HAP-1 (cell line): ENCODE data around the gene SNX7.

Experiments used
- DNase-seq, 2 experiments: peaks; one replicate each; pipeline ENCODE4 v3.0.0-alpha.2; 2016 to 2020; ENCODE audit warnings: low spot score in 2 of 2
- H3K27me3 ChIP-seq: fragments of 250-450 bp; sonication (Bioruptor Pico); 2 replicates; pipeline ENCODE4 v1.5.1; 2020; ENCODE audit warnings: low read depth, mild to moderate bottlenecking, moderate library complexity
- H3K36me3 ChIP-seq: fragments of 250-450 bp; sonication (Bioruptor Pico); replicated peaks from 2 replicates; pipeline ENCODE4 v1.5.1; 2020; ENCODE audit warnings: mild to moderate bottlenecking
- H3K4me1 ChIP-seq: fragments of 250-450 bp; sonication (Bioruptor Pico); 2 replicates; pipeline ENCODE4 v1.5.1; 2020; ENCODE audit warnings: mild to moderate bottlenecking
- H3K4me3 ChIP-seq: fragments of 250-450 bp; sonication (Bioruptor Pico); 2 replicates; pipeline ENCODE4 v1.5.1; 2020; ENCODE audit warnings: mild to moderate bottlenecking, moderate library complexity
- H3K9me3 ChIP-seq: fragments of 250-450 bp; sonication (Bioruptor Pico); 2 replicates; pipeline ENCODE4 v1.5.1; 2020; ENCODE audit warnings: mild to moderate bottlenecking, moderate library complexity
- in situ Hi-C: fragments of 300-500 bp; cut with MboI; formaldehyde crosslinking; loops from 3 replicates; pipeline ENCODE4 v1.14.3; 2020; ENCODE audit warnings: low sequenced_read_pairs, inconsistent platforms, mixed read lengths

Gene SNX7

DNA sequence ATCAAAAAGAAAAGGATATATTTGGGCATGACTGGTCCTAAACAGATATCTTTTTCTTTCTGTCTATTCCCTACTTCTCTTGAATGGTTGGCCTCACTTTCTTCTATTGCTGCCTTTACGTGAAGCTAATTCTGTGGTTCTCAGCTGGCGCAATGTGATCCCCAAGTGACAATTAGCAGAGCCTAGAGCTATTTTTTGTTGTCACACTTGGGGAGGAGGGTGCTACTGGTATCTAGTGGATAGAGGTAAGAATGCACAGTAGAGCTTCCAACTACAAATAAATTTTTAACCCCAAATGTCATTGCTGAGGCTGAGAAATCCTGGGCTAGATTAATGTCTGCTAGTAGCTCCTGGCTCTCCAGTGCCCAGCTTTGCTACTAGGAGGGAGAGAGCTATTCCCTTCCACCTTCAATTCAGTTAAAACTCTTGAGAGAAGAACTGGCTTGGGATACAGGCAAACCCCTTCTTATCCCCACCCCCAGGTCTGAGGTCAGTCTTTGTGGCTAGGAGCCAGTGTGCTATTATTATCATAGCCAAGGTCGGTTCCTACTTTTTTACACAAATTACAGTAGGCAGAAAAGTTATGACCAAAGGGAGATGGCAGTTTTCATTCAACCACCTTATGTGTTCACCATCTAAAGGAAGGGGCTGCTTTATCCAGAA lies 102.1 kb downstream of the SNX7 start:
- DNase-seq, result no peak
- in situ Hi-C loops, result no loop called here
- Histone ChIP-seq H3K36me3 (no peaks in the 10 kb centered on the region), H3K9me3 (no peaks in the 10 kb centered on the region), H3K4me3 (no peak overlapping the region), H3K27me3 (no peaks in the 10 kb centered on the region), H3K4me1 (no peaks in the 10 kb centered on the region)

DNA sequence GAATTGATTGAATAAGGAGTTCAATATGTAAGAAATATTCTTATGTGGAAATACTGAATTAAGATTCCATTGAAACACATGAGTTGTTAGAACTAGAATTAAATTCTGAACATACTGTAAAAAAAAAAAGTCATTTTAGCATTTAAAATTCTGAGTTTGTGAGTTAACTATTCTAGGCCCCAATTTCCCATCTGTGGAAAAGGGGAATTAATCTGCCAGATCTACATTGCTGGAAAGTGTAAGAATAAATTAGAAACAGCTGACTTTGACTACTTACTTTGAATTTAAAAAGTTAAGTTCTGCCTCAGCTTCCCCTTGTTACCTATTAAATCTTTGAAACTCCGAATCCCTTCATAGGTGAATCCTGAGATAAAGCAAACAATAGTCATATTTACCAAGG lies 103.0 kb downstream of the SNX7 start:
- H3K27me3 ChIP-seq, result no peaks in the 10 kb centered on the region
- H3K9me3 ChIP-seq, result no peaks in the 10 kb centered on the region
- H3K4me3 ChIP-seq, result no peak overlapping the region
- in situ Hi-C loops, result no loop called here
- DNase-seq, result no peak
- no peaks in the 10 kb centered on the region for H3K36me3 ChIP-seq
- H3K4me1 ChIP-seq, result no peaks in the 10 kb centered on the region

DNA sequence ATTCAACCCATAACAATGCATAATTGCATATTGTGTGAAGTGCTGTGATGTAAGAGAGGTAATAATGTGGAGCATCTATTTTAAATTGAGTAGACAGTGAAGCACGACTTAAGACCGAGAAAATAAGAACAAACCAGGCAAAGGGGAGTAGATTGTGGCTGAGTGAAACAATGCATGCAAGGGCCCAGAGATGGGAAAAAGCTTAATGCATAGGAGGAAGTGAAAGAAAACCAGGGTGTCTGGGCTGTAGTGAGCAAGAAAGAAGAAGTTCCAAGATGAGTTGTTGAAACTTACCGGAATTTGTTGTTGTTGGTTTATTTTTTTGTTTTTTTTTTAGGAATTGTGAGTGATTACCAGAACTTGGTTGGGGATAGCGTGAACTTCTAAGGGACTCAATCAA lies 104.7 kb downstream of the SNX7 start:
- Histone ChIP-seq H3K4me1 (no peaks in the 10 kb centered on the region), H3K36me3 (no peaks in the 10 kb centered on the region), H3K4me3 (no peak overlapping the region), H3K9me3 (no peaks in the 10 kb centered on the region), H3K27me3 (no peaks in the 10 kb centered on the region)
- DNase-seq, result no peak
- in situ Hi-C loops, result no loop called here

DNA sequence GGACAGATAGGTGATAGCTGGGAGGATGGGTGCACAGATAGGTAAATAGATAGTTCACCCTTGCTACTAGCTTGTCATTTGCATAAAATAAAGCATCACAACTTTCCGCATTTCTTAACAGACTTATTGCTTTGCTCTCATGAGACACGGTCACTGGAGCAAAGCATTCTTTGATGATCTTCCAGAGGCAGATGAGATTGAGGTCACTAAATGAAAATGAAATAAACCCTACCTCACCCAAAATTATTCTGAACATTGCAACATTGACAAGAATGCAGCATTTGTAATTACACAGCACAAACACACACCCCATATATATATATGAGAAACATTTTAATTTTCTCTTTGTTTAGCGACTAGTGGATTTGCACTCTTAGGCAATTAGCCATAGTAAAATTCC lies 107.6 kb downstream of the SNX7 start:
- H3K36me3 ChIP-seq, result no peaks in the 10 kb centered on the region
- no peak for DNase-seq
- no peaks in the 10 kb centered on the region for H3K27me3 ChIP-seq
- H3K4me3 ChIP-seq, result no peak overlapping the region
- no peaks in the 10 kb centered on the region for H3K9me3 ChIP-seq
- in situ Hi-C loops, result no loop called here
- H3K4me1 ChIP-seq, result no peaks in the 10 kb centered on the region

DNA sequence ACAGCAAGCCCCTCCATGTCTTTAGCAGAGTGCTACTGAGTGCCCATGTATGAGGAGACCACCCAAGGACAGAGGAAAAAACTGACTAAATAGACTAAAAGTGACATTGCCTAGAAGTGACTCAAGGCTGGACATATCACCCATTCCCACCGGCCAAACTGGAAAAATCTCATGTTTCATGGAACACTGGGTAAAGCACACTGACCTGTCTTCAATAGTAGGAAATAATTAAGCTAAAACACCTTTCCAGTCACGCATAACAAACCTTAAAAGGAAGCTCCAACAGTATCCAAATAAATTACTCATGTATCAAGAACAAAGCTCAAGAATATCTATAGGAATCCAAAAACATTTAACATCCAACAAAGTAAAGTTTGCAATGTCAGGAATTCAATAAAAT lies 120.4 kb downstream of the SNX7 start:
- in situ Hi-C loops, result loop anchor here (25.0 kb wide), 1 partner anchor 930 kb away; no protein-coding TSS in a partner anchor

DNA sequence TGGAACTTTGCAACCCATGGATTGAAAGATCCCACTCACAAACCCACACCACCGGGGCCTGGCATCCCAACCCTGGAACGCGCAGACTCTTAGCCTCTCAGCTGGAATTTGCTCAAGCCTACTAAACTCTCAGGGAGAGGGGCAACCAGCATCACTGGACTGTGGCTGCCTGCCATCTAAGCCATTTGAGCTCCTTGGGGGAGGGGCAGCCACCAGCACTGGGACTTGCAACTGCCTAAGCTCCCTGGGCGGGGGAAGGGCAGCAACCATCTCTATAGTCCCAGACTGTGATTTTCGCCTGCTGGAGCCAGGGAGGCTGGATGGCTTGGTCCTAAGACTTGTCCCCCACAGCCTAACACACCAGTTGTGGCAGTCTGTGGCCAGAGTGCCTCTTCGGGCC lies 122.3 kb downstream of the SNX7 start:
- DNase-seq, result no peak
- H3K36me3 ChIP-seq, result no peaks in the 10 kb centered on the region
- no peaks in the 10 kb centered on the region for H3K4me1 ChIP-seq
- no peaks in the 10 kb centered on the region for H3K9me3 ChIP-seq
- no peak overlapping the region for H3K4me3 ChIP-seq
- in situ Hi-C loops, result loop anchor here (25.0 kb wide), 1 partner anchor 928 kb away; no protein-coding TSS in a partner anchor
- H3K27me3 ChIP-seq, result no peaks in the 10 kb centered on the region; the same call in 1 of the 2 replicates

More for the DNA sequence above, 120.4 kb downstream of the SNX7 start:
- H3K4me3 ChIP-seq, result no peak overlapping the region
- DNase-seq, result no peak
- H3K36me3 ChIP-seq, result no peaks in the 10 kb centered on the region
- H3K9me3 ChIP-seq, result no peaks in the 10 kb centered on the region
- H3K27me3 ChIP-seq, result no peaks in the 10 kb centered on the region; the same call in 1 of the 2 replicates
- no peaks in the 10 kb centered on the region for H3K4me1 ChIP-seq

DNA sequence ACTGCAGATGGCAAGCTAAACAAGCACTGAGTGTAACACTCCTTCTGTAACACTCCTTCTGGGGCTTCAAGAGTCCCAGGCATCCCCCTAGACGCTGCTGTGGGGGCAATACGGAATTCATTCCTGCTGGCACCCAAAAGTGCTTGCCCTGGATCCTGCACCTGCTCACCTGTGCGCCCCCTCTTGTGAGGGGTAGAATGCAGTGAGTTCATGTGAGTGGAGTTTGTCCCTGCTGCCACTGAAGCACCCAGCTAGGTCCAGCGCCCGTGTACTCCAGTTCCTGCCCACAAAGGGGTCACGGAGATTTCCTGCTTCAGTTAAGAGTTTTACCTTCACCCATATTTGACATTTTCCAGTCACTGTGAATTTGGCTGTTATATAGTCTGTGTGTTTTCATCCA lies 130.0 kb downstream of the SNX7 start:
- DNase-seq, result no peak
- Histone ChIP-seq H3K36me3 (no peaks in the 10 kb centered on the region), H3K27me3 (no peaks in the 10 kb centered on the region; the same call in 1 of the 2 replicates), H3K4me1 (no peaks in the 10 kb centered on the region), H3K9me3 (no peaks in the 10 kb centered on the region), H3K4me3 (no peak overlapping the region)
- in situ Hi-C loops, result loop anchor here (25.0 kb wide), 1 partner anchor 921 kb away; no protein-coding TSS in a partner anchor

DNA sequence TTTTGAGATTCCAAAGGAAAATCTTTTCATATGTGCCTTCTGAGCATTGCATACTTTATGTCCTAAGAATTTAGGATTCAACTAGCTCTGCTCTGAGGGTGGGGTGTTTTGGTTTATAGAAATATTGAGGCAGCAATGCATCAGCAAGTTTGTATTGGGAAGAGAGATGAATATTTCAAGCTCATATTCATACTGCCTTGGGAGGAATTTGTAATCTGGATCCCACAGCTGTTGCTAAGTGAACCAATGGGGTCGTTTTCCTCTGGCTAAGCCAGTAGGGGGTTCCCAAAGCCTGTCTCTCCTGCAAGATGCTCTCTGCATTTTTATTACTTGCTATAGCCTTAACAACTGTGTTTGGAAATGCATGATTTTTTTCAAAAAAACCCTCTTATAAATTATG lies 130.6 kb downstream of the SNX7 start:
- in situ Hi-C loops, result loop anchor here (25.0 kb wide), 1 partner anchor 920 kb away; no protein-coding TSS in a partner anchor
- Histone ChIP-seq H3K27me3 (no peaks in the 10 kb centered on the region; the same call in 1 of the 2 replicates), H3K4me3 (no peak overlapping the region), H3K4me1 (no peaks in the 10 kb centered on the region), H3K9me3 (no peaks in the 10 kb centered on the region), H3K36me3 (no peaks in the 10 kb centered on the region)
- no peak for DNase-seq

DNA sequence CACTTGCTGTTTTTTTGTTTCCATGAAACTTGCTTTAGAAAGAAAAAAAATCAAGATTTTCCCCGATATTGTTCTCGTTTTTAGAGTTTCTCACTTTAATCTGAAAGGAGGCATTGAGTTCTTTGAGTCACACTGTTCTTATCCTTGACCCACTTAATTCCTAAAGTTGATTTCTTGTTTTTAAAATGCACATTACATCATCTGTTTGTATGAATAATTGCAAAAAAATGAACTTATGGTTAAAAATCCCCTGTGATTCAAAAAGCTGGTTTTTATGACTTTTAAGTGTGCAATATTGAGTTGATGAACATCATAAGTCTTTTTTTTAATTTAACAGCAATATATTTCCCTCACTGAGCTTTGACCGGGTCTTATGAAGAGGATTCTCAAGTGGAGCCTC lies 131.6 kb downstream of the SNX7 start:
- Histone ChIP-seq H3K27me3 (no peaks in the 10 kb centered on the region), H3K4me3 (no peak overlapping the region), H3K9me3 (no peaks in the 10 kb centered on the region), H3K4me1 (no peaks in the 10 kb centered on the region), H3K36me3 (no peaks in the 10 kb centered on the region)
- in situ Hi-C loops, result loop anchor here (25.0 kb wide), 1 partner anchor 919 kb away; no protein-coding TSS in a partner anchor
- no peak for DNase-seq

DNA sequence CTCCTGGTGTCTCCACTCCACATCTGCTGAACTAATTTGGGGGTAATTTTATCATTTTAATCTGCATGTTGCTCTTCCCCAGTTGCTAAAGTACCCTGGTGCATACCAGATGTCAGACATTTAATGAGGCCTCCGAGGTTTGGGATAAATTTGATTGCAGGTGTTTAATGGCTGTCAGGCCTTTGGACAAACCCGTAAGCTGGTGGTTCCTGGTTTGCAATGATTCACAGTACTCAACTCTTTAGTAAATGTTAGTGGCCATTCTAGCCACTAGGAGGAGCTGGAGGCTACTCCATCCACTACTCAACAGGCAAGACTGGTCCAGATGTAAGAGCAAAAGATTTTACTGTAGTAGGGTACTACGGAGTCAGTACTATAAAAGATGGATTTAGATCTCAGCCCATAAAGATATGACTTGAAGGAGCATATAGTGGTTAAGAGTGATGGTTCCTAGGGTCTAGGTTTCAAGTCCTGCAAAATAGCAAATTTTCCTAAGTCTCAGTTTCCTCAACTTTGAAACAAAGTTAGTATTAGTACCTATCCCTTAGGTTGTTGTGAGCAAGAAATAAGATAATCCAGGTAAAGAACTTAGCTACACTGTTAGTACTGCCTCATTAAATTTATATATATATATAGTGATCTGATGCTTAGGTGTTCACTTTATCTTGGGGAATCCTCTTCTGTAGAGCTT lies 132.8 kb downstream of the SNX7 start:
- H3K9me3 ChIP-seq, result no peaks in the 10 kb centered on the region
- H3K27me3 ChIP-seq, result no peaks in the 10 kb centered on the region
- no peak overlapping the region for H3K4me3 ChIP-seq
- DNase-seq, result peak; percentile 50 to 53
- no peaks in the 10 kb centered on the region for H3K4me1 ChIP-seq
- H3K36me3 ChIP-seq, result no peaks in the 10 kb centered on the region
- in situ Hi-C loops, result loop anchor here (25.0 kb wide), 1 partner anchor 918 kb away; no protein-coding TSS in a partner anchor

DNA sequence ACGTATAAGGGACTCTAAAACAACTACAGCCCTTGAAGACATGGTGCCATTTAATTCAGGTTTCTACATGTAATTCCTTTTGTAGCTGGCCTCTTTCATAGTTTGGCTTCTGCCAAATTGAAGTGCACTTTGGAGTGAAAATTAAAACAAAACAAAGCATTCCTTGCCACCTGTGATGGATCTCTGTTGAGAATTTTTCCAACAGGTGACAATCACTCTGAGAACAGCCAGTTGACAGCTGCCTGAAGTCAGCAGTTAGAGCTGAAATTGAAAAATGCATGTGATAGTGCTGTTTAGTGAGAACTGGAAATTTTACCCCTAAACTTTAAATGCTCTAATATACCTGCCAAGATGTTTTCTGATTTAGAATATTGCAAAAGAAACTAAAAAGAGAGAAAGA lies 134.5 kb downstream of the SNX7 start:
- in situ Hi-C loops, result loop anchor here (25.0 kb wide), 1 partner anchor 916 kb away; no protein-coding TSS in a partner anchor
- Histone ChIP-seq H3K36me3 (no peaks in the 10 kb centered on the region), H3K27me3 (no peaks in the 10 kb centered on the region), H3K4me1 (no peaks in the 10 kb centered on the region), H3K4me3 (no peak overlapping the region), H3K9me3 (no peaks in the 10 kb centered on the region)
- no peak for DNase-seq

DNA sequence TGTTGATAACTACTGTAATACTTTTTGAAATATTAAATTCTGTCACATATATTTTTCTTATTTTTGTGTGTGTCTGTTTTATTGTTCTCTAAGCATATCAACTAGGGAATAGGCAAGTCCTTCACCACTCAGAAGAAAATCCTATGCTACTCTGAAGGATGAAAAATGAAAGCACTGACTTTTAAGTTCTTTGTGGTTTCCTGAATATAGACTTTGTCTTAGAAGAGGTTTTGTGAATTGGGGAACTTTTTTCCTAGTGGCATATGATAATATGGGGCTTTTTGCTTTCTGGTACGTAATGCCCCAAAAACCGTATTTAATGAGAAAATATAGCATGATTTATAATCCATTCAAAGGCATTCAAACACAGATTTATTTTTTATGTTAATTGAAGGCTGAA lies 136.0 kb downstream of the SNX7 start:
- DNase-seq, result no peak
- Histone ChIP-seq H3K27me3 (no peaks in the 10 kb centered on the region), H3K4me1 (no peaks in the 10 kb centered on the region), H3K4me3 (no peak overlapping the region), H3K36me3 (no peaks in the 10 kb centered on the region), H3K9me3 (no peaks in the 10 kb centered on the region)
- in situ Hi-C loops, result loop anchor here (25.0 kb wide), 1 partner anchor 915 kb away; no protein-coding TSS in a partner anchor
